DMS153 treated with DMSO at 0.1 percent for 48 hours (cell line): ENCODE data around the gene LPAR1.
"Not testable (repeated sequence)": the region's sequence is repeated elsewhere in the genome, so short reads cannot be mapped to it uniquely, and the experiment has no call there.

Experiments
- DNase-seq: peaks from one replicate; lab custom pipeline; 2025; ENCODE audit not compliant: unreplicated experiment; lab: John Stamatoyannopoulos, UW

Gene LPAR1

GRCh38 chr9:110877374-110877773, 160.9 kb downstream of the LPAR1 start:
- no peak for DNase-seq

DNA sequence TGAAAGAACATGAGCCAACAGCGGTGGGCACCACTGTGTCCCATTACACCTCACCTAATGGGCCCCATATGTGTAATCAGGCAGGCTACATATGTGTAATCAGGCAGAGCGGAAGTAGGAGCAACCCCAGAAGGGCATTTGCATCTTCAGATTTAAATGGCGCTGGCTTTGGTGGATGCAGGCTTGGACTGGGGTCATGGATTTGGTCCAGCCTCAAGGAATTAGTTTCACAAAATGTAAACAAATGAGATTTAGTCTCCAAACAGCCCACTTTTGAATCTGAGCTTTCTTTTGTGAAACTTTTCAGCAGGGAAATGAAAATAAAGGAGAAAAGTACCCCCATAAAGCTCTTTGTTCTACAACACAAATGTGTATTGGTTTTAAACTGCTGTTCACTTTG, 161.3 kb downstream of the LPAR1 start:
- no peak for DNase-seq

- DNase-seq, result no peak
These were observed 163.2 kb downstream of the LPAR1 start for GRCh38 chr9:110874963-110875674.

DNA sequence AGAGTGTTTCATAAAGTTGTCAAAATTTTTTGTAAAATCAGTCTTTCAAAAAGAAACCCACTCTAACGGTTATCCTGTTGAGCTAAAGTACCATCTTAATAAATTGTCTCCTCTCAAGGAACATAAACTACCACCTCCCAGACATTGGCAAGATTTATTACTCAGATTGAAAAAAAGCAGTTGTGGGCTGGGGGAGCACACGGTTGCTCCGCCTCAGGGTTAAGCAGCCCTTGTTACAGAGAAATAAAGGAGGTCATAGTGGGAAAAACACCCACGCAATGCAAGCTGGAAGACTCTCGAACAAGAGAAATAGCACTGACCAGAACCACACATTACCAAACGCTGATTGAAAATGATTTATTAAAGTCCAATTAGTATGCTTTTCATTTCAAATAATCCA, 165.3 kb downstream of the LPAR1 start:
- no peak for DNase-seq

DNA sequence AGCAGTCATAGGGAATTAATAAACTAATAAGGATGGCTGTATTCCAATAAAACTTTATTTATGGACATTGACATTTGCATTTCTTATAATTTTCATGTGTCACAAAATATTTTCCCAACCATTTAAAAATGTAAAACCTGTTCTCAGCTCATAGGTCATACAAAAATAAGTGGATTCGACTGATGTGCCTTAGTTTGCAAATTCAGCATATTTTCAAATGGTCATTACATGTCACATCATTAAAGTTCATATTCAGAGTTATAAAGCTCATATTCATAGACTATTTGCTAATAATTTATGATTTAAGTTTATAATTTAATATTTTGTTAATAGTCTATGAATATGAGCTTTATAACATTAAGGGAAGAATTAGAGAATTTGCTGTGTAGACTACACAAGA, 166.5 kb downstream of the LPAR1 start:
- no peak for DNase-seq

GRCh38 chr9:110869931-110870330, 168.3 kb downstream of the LPAR1 start:
- DNase-seq, result no peak

GRCh38 chr9:110864011-110864410, 174.3 kb downstream of the LPAR1 start:
- no peak for DNase-seq

GRCh38 chr9:110861370-110862110, 176.7 kb downstream of the LPAR1 start:
- DNase-seq, result not testable (repeated sequence)

GRCh38 chr9:110856772-110857171, 181.5 kb downstream of the LPAR1 start:
- no peak for DNase-seq

GRCh38 chr9:110850401-110851135, 187.7 kb downstream of the LPAR1 start:
- no peak for DNase-seq

- no peak for DNase-seq
These were observed 190.6 kb downstream of the LPAR1 start for GRCh38 chr9:110847671-110848070.

DNA sequence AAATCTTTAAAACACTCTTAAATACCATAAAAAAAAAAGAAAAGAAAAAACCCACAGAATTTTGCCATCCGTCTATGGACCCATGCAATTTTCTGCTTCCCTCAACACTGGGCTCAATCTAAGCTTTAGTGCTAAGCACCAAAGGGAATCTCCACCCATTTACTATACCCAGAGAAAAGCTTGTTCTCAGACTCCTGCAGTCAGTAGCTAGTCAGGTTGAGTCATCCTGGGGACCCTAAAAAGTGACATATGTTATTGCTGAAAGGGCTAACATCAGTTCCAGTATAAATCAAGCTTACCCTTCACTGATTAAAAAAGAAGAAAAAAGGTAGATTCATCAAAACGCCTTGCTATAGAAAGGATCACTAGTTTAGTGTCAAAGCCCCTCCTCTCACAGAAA, 192.1 kb downstream of the LPAR1 start:
- DNase-seq, result no peak

DNA sequence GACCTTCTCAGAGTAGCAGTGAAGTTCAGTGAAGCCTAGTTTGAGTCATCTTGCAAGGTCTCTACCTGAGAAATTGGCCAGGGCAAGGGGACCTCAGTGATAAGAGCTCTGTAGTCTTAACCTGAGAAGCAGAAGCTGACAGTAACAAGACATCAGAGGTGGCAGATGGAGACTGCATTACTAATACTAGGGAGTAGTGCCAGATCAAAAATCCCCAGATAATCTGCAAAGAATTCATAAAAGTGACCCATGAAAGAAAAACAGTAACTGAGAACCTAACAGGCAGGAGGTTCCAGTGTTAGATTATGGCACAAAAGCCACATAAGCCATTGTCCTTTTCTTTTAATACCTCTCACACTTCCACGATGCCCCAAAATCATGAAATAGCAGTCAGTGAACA, 194.1 kb downstream of the LPAR1 start:
- no peak for DNase-seq

GRCh38 chr9:110842986-110843385, 195.3 kb downstream of the LPAR1 start:
- DNase-seq, result no peak

DNA sequence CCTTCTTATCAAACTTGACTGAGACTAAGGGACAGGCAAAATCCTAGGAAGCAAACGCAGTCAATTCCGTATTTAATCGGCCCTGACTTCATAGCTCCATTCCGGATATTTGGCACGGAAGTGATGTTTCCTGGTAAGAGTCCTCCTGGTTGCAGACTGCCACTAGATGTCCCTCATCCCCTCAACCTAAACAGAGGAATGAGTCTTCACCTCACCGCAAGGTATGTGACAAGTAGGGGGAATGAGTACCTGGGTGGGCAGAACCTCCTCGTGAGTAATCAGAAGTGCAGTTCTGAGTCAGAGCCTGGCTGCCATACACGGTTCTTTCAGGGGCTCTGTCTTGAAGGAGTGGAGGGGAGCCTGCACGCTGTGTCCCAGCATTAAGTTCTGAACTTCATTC, 196.1 kb downstream of the LPAR1 start:
- no peak for DNase-seq

DNA sequence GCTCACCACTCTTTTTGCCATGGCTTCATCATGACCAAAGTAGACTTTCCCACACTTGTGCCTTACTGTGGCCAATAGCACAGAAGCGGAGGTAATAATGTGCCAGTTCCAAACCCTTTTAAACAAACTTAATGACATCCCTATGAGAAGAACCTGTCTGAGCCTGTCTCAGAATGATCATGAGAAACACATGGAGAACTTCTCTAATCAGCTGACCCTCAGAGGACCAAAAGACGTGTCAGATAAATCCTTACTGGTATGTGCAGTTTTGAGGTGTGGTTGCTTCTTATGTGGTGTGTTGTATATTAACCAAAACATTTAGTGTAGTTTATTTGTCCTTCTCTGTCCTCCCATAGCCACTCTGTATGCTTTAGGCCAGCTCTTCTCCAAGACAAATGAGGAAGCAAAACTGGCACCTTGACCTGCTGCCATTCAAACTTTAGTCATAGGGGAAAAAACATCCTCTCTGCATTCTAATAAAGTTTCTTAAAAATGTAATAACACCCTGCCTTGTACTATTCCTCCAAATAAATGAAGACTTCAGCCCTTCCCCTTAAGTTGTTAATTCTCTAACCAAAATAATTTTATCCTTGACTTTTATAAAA, 200.8 kb downstream of the LPAR1 start:
- no peak for DNase-seq

DNA sequence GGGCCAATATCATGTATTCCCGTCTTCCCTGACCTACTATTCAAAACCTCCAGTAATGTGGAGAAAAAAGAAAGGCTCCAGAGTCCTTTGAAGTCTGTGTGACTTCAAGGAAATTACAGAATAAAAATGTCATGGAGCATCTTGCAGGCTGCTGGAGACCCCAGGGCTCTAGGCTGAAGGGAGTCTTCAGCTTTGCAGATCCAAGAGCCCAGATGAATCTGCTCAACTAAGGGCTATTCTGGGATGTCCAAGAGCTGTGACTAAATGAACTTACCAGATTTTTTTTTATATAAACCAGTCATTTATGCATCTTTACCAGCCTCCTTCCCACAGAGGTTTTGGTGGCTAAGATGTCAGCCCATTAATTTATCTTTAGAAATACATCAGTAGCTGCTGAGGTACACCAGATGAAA, 202.4 kb downstream of the LPAR1 start:
- no peak for DNase-seq

DNA sequence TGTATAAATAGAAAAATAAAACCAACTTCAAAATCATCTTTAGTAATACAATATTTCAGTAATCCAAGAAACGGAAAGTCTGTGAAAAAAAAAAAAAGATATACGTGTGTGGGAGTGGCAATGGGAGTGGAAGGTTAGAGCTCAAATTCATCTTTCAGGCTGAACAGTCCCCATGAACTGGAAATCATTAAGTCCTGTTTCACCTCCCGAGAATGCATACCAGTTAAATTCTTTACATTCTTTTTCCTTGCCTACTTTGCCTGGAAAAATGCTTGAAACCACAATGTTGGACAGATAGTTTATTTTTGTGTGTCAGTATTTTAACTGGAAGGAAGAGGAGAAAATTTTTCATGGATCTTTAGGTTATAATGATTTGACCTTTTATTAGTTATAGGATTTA, 202.9 kb downstream of the LPAR1 start:
- no peak for DNase-seq

- no peak for DNase-seq
These were observed 205.3 kb downstream of the LPAR1 start for GRCh38 chr9:110832926-110833325.

GRCh38 chr9:110830495-110830894, 207.8 kb downstream of the LPAR1 start:
- DNase-seq, result no peak

GRCh38 chr9:110828264-110828663, 210.0 kb downstream of the LPAR1 start:
- DNase-seq, result no peak

GRCh38 chr9:110826400-110826799, 211.9 kb downstream of the LPAR1 start:
- DNase-seq, result not testable (repeated sequence)
